ENCODE results near the gene TOMM6. TPM values are rescaled to one million over a fixed set of nuclear protein-coding genes. Genes with fewer than 3 reads are reported as not detected.

Gene TOMM6
- total RNA-seq, 4 donors from 2014 or later = 96.3 to 134 (median 124) TPM

GRCh38 chr6:41743406-41744235, 43.9 kb upstream of the TOMM6 start:
- Histone ChIP-seq H3K27ac (no peak overlapping the region), H3K27me3 (no peaks in the 10 kb centered on the region), H3K4me1 (peaks cover 0 to 5% of the 10 kb centered on the region in 2 donors), H3K36me3 (no peaks in the 10 kb centered on the region), H3K4me3 (replicated peaks in 1 of 3) (no peak overlapping the region), H3K9me3 (no peaks in the 10 kb centered on the region)
- intact Hi-C loops (cut with DNase I) = no loop called here
- no peak for TF ChIP-seq CTCF (IDR thresholded peaks at IDR 0.05)
- TF ChIP-seq POLR2A (IDR thresholded peaks at IDR 0.05) = no peak
- 75 to 98% methylated on average over 2 to 5 of the region's 6 CpGs for WGBS, 2 donors
- DNase-seq = no peak

DNA sequence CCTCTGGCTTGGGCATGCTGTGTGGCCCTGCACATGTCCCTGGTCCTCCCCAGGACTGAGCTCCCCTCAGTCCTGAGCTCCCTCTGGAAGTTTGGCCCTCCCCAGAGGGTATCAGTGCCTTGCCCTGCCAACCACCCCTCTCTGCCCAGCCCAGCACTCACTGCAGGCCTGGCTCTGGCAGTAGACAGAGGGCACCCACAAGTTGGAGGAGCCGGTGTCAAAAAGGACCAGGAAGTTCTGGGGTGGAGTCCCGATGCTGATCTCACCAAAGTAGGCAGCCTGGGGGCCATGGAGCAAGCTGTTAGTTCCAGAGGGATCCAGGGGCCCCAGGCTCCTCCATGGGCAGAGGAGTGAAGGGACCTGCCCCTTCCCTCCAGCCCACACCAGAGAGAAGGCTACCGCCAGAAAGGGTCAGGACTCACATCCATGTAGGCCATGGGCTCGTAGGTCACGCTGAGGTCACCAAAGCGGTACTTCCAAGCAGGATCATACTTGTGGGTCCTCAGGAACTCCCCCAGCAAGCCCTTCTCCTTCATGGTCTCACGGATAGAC, 43.2 kb upstream of the TOMM6 start:
- intact Hi-C loops (cut with DNase I) = no loop called here
- TF ChIP-seq CTCF (IDR thresholded peaks at IDR 0.05) (no peak), POLR2A (IDR thresholded peaks at IDR 0.05) (no peak)
- H3K27ac ChIP-seq = no peak overlapping the region

DNA sequence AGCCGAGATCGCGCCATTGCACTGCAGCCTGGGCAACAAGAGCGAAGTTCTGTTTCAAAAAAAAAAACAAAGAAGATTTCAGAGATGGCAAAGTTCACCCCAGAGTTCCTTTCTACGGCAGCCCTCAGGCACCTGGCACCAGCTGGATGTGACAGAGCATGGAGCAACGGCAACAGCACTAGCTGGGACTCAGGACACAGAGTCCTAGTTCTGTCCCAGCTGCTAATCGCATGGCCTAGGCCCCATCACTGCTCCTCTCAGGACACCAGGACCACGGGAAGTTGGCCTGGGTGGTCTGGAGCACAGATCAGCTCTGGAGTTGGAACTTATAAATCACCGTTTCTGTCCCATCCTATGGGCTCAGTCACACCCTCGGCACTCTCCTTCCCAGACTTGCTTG, 41.4 kb upstream of the TOMM6 start:
- intact Hi-C loops (cut with DNase I) = no loop called here
- H3K4me3 ChIP-seq (replicated peaks in 1 of 3) = no peak overlapping the region
- H3K27me3 ChIP-seq = no peaks in the 10 kb centered on the region
- H3K9me3 ChIP-seq = no peaks in the 10 kb centered on the region
- no peak for DNase-seq
- 91 to 95% methylated on average over 9 to 10 of the region's 10 CpGs for WGBS, 2 donors
- TF ChIP-seq CTCF (IDR thresholded peaks at IDR 0.05) (no peak), POLR2A (IDR thresholded peaks at IDR 0.05) (no peak)
- H3K36me3 ChIP-seq = no peaks in the 10 kb centered on the region
- peaks cover 0 to 5% of the 10 kb centered on the region in 2 donors for H3K4me1 ChIP-seq
- H3K27ac ChIP-seq = no peak overlapping the region

More for the DNA sequence above, 43.2 kb upstream of the TOMM6 start:
- WGBS, 2 donors = 76% methylated on average over 4 to 7 of the region's 7 CpGs
- peaks cover 0 to 5% of the 10 kb centered on the region in 2 donors for H3K4me1 ChIP-seq
- no peak for DNase-seq
- H3K4me3 ChIP-seq (replicated peaks in 1 of 3) = no peak overlapping the region
- no peaks in the 10 kb centered on the region for H3K27me3 ChIP-seq
- no peaks in the 10 kb centered on the region for H3K9me3 ChIP-seq
- no peaks in the 10 kb centered on the region for H3K36me3 ChIP-seq

DNA sequence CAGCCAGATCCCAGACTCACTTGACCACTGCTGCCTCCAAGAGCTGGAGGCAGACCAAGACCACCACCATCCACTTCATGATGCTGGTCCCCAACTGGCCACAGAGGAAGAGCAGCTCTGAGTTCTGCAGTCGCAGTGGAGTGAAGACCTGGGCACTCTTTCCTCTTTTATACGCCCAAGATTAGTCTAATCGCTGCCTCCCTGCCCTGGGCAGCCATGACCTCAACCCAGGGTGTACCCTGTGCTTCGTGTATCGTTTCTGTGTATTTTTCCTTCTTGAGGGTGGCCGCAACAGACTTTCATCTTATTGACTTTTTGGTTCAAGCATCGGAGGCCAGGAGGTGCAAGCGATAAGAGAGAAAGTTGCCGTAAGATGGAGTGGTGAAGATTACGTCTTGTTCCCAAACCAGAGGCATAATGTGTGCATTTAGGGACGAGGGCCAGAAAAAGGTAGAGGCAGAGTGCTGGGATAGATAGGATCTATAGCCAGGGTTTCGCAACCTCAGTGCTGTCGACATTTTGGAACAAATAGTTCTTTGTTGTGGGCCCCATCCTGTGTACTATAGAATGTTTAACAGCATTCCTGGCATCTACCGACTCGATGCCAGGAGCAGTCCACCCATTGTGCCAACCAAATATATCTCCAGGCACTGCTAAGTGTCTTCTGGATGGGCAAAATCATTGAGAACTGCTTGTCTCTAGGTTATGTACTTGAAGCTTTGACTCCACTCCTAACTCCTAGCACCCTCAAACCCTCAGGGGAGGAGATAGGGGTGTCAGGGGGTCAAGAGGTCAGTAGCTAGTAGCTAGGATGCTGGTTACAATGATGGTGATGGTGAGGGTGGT, 40.0 kb upstream of the TOMM6 start, which contains the start of gene PGC:
PGC (minus strand) TSS at position 142 of the 846 bp plus-strand sequence; CDS start at position 79, 63 bp downstream.
- H3K27ac ChIP-seq = no peak within 1 kb of the TSS
- no peak for DNase-seq
- no peak within 1 kb of the TSS for H3K4me3 ChIP-seq (replicated peaks in 1 of 3)
- H3K27me3 ChIP-seq = no peaks in the 10 kb centered on the region
- intact Hi-C loops (cut with DNase I) = no loop called here
- H3K36me3 ChIP-seq = no peaks in the 10 kb centered on the region
- H3K9me3 ChIP-seq = no peaks in the 10 kb centered on the region
- 89 to 95% methylated on average over 15 of the region's 15 CpGs for WGBS, 2 donors
- H3K4me1 ChIP-seq = peaks cover 0 to 5% of the 10 kb centered on the region in 2 donors
- TF ChIP-seq CTCF (IDR thresholded peaks at IDR 0.05) = no peak
- TF ChIP-seq POLR2A (IDR thresholded peaks at IDR 0.05) = no peak

Data from thyroid gland (tissue), 4 donors.